Measurements from ENCODE around the gene MAGEC3.

Gene MAGEC3

DNA sequence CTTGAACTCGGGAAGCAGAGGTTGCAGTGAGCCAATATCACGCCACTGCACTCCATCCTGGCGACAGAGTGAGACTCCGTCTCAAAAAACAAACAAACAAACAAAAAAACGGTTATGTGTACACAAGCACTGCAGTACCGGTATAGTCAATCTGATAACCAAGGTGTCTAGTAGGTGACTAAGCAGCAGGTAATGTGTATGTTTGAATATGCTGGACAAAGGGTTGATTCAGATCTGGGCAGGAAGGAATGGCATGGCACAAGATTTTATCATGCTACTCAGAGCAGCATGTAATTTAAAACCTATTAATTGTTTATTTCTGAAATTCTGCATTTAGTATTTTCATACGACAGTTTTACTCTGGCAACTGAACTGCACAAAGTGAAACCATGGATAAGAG, 107.3 kb downstream of the MAGEC3 start:
- TF ChIP-seq, protein P1, sequence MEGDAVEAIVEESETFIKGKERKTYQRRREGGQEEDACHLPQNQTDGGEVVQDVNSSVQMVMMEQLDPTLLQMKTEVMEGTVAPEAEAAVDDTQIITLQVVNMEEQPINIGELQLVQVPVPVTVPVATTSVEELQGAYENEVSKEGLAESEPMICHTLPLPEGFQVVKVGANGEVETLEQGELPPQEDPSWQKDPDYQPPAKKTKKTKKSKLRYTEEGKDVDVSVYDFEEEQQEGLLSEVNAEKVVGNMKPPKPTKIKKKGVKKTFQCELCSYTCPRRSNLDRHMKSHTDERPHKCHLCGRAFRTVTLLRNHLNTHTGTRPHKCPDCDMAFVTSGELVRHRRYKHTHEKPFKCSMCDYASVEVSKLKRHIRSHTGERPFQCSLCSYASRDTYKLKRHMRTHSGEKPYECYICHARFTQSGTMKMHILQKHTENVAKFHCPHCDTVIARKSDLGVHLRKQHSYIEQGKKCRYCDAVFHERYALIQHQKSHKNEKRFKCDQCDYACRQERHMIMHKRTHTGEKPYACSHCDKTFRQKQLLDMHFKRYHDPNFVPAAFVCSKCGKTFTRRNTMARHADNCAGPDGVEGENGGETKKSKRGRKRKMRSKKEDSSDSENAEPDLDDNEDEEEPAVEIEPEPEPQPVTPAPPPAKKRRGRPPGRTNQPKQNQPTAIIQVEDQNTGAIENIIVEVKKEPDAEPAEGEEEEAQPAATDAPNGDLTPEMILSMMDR (conservative IDR thresholded peaks at IDR 0.05): no peak
- H3K27ac ChIP-seq: no peak overlapping the region

DNA sequence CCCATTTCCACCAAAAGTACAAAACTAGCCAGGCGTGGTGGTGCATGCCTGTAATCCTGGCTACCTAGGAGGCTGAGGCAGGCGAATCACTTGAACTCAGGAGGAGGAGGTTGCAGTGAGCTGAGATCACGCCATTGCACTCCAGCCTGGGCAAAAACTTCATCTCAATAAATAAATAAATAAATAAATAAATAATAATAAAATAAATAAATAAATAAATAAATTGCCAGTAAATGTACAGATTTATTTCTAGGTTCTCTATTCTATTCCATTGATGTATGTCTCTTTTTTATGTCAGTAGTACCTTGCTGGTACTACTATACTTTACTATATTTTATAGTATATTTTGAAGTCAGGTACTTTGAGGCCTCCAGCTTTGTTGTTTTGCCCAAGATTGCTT, 109.2 kb downstream of the MAGEC3 start:
- TF ChIP-seq, protein P1 (conservative IDR thresholded peaks at IDR 0.05): no peak
- no peak overlapping the region for H3K27ac ChIP-seq
